HEK293 (cell line): ENCODE results near the gene CSNK1G1.

ENCODE experiments used
- CTCF ChIA-PET: fragments of 350-600 bp; formaldehyde crosslinking; extraction: SDS; loops from one replicate; lab custom pipeline; 2021; ENCODE audit warnings: antibody characterized with exemption; lab: Yijun Ruan, JAX
- POLR2A ChIA-PET: fragments of 300-600 bp; formaldehyde crosslinking; extraction: SDS; loops from one replicate; lab custom pipeline; 2020; ENCODE audit warnings: antibody characterized with exemption, inconsistent platforms; lab: Yijun Ruan, JAX
- H3K27ac ChIP-seq: fragments of 200-500 bp; sonication (Bioruptor generic); 2 replicates; pipeline ENCODE4 v1.5.1; 2014; ENCODE audit warnings: low read depth, low read length, control low read depth, inconsistent platforms; ENCODE audit errors: extremely low read depth
- H3K36me3 ChIP-seq, 2 experiments: fragments of 200-500 bp in 1 of 2; sonication (Bioruptor generic) in 1 of 2; 1 replicate in 1 of 2; 2 replicates in 1 of 2; pipeline ENCODE4 v1.5.1; 2014 to 2017; ENCODE audit warnings: inconsistent platforms in 2 of 2, low read length in 2 of 2; ENCODE audit not compliant: control insufficient read depth in 2 of 2, insufficient read depth in 1 of 2
- H3K4me1 ChIP-seq: fragments of 200-500 bp; sonication (Bioruptor generic); 2 replicates; pipeline ENCODE4 v1.5.1; 2014; ENCODE audit warnings: mild to moderate bottlenecking, low read length, inconsistent platforms; ENCODE audit not compliant: control insufficient read depth, insufficient read depth
- H3K4me3 ChIP-seq: 2 replicates; pipeline ENCODE4 v1.5.1; 2011; ENCODE audit warnings: low read depth, mild to moderate bottlenecking, control low read depth, low read length, moderate library complexity
- H3K9me3 ChIP-seq: fragments of 200-500 bp; sonication (Bioruptor generic); 2 replicates; pipeline ENCODE4 v1.5.1; 2014; ENCODE audit warnings: low read depth, low read length, inconsistent platforms; ENCODE audit not compliant: control insufficient read depth, insufficient read depth
- ATF2 ChIP-seq: fragments of 450-650 bp; formaldehyde crosslinking; IDR thresholded peaks from 2 replicates; pipeline ENCODE4 v1.5.1; 2016; ENCODE audit warnings: missing biosample characterization, missing genetic modification characterization, low read depth
- CTCF ChIP-seq: fragments of 450-650 bp; formaldehyde crosslinking; IDR thresholded peaks from 2 replicates; pipeline ENCODE4 v1.5.1; 2016; ENCODE audit warnings: missing biosample characterization, missing genetic modification characterization
- EGR2 ChIP-seq: fragments of 450-650 bp; formaldehyde crosslinking; IDR thresholded peaks from 2 replicates; pipeline ENCODE4 v1.5.1; 2016; ENCODE audit warnings: low read depth, missing biosample characterization, missing genetic modification characterization
- GLIS2 ChIP-seq: fragments of 450-650 bp; formaldehyde crosslinking; IDR thresholded peaks from 2 replicates; pipeline ENCODE4 v1.5.1; 2016; ENCODE audit warnings: missing biosample characterization, missing genetic modification characterization
- HOXD13 ChIP-seq: sonication (generic); formaldehyde crosslinking; IDR thresholded peaks from 2 replicates; pipeline ENCODE4 v1.8.0; 2022; ENCODE audit warnings: missing genetic modification reagents, borderline replicate concordance
- TCF7L2 ChIP-seq: IDR thresholded peaks from 2 replicates; pipeline ENCODE4 v1.6.1; 2011; ENCODE audit warnings: low read depth, mild to moderate bottlenecking, inconsistent platforms, low read length, moderate library complexity, borderline replicate concordance
- TRIM28 ChIP-seq: IDR thresholded peaks from 2 replicates; pipeline ENCODE4 v1.6.1; 2011; ENCODE audit warnings: low read length, control low read depth, borderline replicate concordance
- ZBTB10 ChIP-seq: fragments of 450-650 bp; formaldehyde crosslinking; IDR thresholded peaks from 2 replicates; pipeline ENCODE4 v1.5.1; 2016; ENCODE audit warnings: missing biosample characterization, missing genetic modification characterization
- ZBTB20 ChIP-seq: fragments of 450-650 bp; formaldehyde crosslinking; IDR thresholded peaks from 2 replicates; pipeline ENCODE4 v1.5.1; 2016; ENCODE audit warnings: missing biosample characterization, missing genetic modification characterization
- ZBTB48 ChIP-seq: fragments of 450-650 bp; formaldehyde crosslinking; IDR thresholded peaks from 2 replicates; pipeline ENCODE4 v1.5.1; 2016; ENCODE audit warnings: missing biosample characterization, missing genetic modification characterization
- ZFHX2 ChIP-seq: fragments of 450-650 bp; formaldehyde crosslinking; conservative IDR thresholded peaks from 2 replicates; pipeline ENCODE4 v1.5.1; 2016; ENCODE audit warnings: missing biosample characterization, missing genetic modification characterization
- ZFP41 ChIP-seq: fragments of 450-650 bp; formaldehyde crosslinking; IDR thresholded peaks from 2 replicates; pipeline ENCODE4 v1.5.1; 2016; ENCODE audit warnings: missing biosample characterization, missing genetic modification characterization, borderline replicate concordance
- ZIC2 ChIP-seq: fragments of 450-650 bp; formaldehyde crosslinking; IDR thresholded peaks from 2 replicates; pipeline ENCODE4 v1.5.1; 2016; ENCODE audit warnings: missing biosample characterization, missing genetic modification characterization
- ZNF155 ChIP-seq: fragments of 450-650 bp; formaldehyde crosslinking; IDR thresholded peaks from 2 replicates; pipeline ENCODE4 v1.5.1; 2016; ENCODE audit warnings: missing biosample characterization, missing genetic modification characterization
- ZNF19 ChIP-seq: fragments of 450-650 bp; formaldehyde crosslinking; IDR thresholded peaks from 2 replicates; pipeline ENCODE4; 2016; ENCODE audit warnings: missing biosample characterization, missing genetic modification characterization, low read depth
- ZNF354C ChIP-seq: fragments of 450-650 bp; formaldehyde crosslinking; IDR thresholded peaks from 2 replicates; pipeline ENCODE4 v1.5.1; 2016; ENCODE audit warnings: missing biosample characterization, missing genetic modification characterization, low read depth, borderline replicate concordance
- ZNF37A ChIP-seq: fragments of 450-650 bp; IDR thresholded peaks from 2 replicates; pipeline ENCODE4 v1.5.1; 2018; ENCODE audit warnings: missing biosample characterization, missing genetic modification characterization
- ZNF394 ChIP-seq: fragments of 450-650 bp; formaldehyde crosslinking; IDR thresholded peaks from 2 replicates; pipeline ENCODE4 v1.5.1; 2016; ENCODE audit warnings: missing biosample characterization, missing genetic modification characterization, mild to moderate bottlenecking, moderate library complexity, borderline replicate concordance
- ZNF544 ChIP-seq: fragments of 450-650 bp; formaldehyde crosslinking; IDR thresholded peaks from 2 replicates; pipeline ENCODE4 v1.5.0; 2017; ENCODE audit warnings: missing biosample characterization, missing genetic modification characterization
- ZNF707 ChIP-seq: fragments of 450-650 bp; formaldehyde crosslinking; IDR thresholded peaks from 2 replicates; pipeline ENCODE4 v1.5.1; 2016; ENCODE audit warnings: missing biosample characterization, missing genetic modification characterization
- ZNF76 ChIP-seq: fragments of 450-650 bp; formaldehyde crosslinking; IDR thresholded peaks from 2 replicates; pipeline ENCODE4; 2016; ENCODE audit warnings: low read depth, missing biosample characterization, missing genetic modification characterization, borderline replicate concordance
- ZSCAN18 ChIP-seq: fragments of 450-650 bp; formaldehyde crosslinking; IDR thresholded peaks from 2 replicates; pipeline ENCODE4 v1.5.1; 2016; ENCODE audit warnings: missing biosample characterization, missing genetic modification characterization

The CSNK1G1 gene

GRCh38 chr15:64356710-64357040, 702 bp upstream of the CSNK1G1 start (continued):
- TF ChIP-seq ATF2 (no peak), HOXD13 (CRISPR knock-in tag) (no peak), ZNF37A (tag by site-specific recombination) (no peak), TCF7L2 (no peak), ZNF155 (tag by site-specific recombination) (no peak)

- TF ChIP-seq ZNF76 (tag by site-specific recombination) (0 out of 2 replicates have a peak, but pooled peaks have one; percentile 6), CTCF (tag by site-specific recombination) (peak; percentile 7; the same call in 1 of the 2 replicates), ZNF707 (tag by site-specific recombination) (no peak), EGR2 (tag by site-specific recombination) (peak; percentile 68; the same call in 1 of the 2 replicates), ZIC2 (peak; percentile 55), ZFHX2 (tag by site-specific recombination) (peak; percentile 90), ZNF19 (tag by site-specific recombination) (no peak), ZSCAN18 (tag by site-specific recombination) (no peak), ZNF394 (tag by site-specific recombination) (no peak), GLIS2 (peak; percentile 49; the same call in 1 of the 2 replicates), ZNF354C (no peak), TRIM28 (no peak), ZBTB10 (0 out of 2 replicates have a peak, but pooled peaks have one; percentile 24), ZNF544 (tag by site-specific recombination) (no peak), ZBTB20 (tag by site-specific recombination) (peak; percentile 36; the same call in 1 of the 2 replicates), ZFP41 (tag by site-specific recombination) (no peak), ZBTB48 (tag by site-specific recombination) (0 out of 2 replicates have a peak, but pooled peaks have one; percentile 21)
- CTCF ChIA-PET = interaction anchor here (0.6 to 1.4 kb wide), 4 partner anchors 137 to 348 kb away, joined by 3 to 5 read pairs (median 4); no protein-coding TSS in a partner anchor
- Histone ChIP-seq H3K27ac (peak overlapping the region; percentile 61), H3K36me3 (no peaks in the 10 kb centered on the region; a peak in 1 of 3 replicates), H3K4me3 (peak overlapping the region; percentile 79), H3K4me1 (peaks cover 2% of the 10 kb centered on the region; the same call in 1 of the 2 replicates), H3K9me3 (no peaks in the 10 kb centered on the region)
- POLR2A ChIA-PET = interaction anchor here (0.7 to 1.0 kb wide), 3 partner anchors 14 to 192 kb away, joined by 3 to 8 read pairs (median 3); partner anchors contain the start of genes PPIB and TRIP4
These were observed 527 bp downstream of the CSNK1G1 start for GRCh38 chr15:64355348-64355943.
